Skeletal muscle satellite cell (primary cell): ENCODE results near the gene VPS25.

Experiments used
- H3K27me3 ChIP-seq: 2 replicates; pipeline ENCODE4 v1.7.0; 2013; ENCODE audit warnings: low read length; ENCODE audit not compliant: control insufficient read depth, insufficient read depth
- H3K36me3 ChIP-seq: 2 replicates; pipeline ENCODE4 v1.7.0; 2013; ENCODE audit warnings: mild to moderate bottlenecking, control low read depth, low read length; ENCODE audit not compliant: insufficient read depth
- H3K4me1 ChIP-seq: 2 replicates; pipeline ENCODE4 v1.7.0; 2013; ENCODE audit warnings: low read length; ENCODE audit not compliant: control insufficient read depth, insufficient read depth
- H3K4me2 ChIP-seq: 2 replicates; pipeline ENCODE4 v1.7.0; 2013; ENCODE audit warnings: mild to moderate bottlenecking, low read length
- H3K4me3 ChIP-seq: 2 replicates; pipeline ENCODE4 v1.7.0; 2013; ENCODE audit warnings: low read length
- H3K9ac ChIP-seq: 2 replicates; pipeline ENCODE4 v1.7.0; 2013; ENCODE audit warnings: mild to moderate bottlenecking, low read depth, low read length, moderate library complexity
- H3K9me3 ChIP-seq: replicated peaks from 2 replicates; pipeline ENCODE4 v1.7.0; 2013; ENCODE audit warnings: mild to moderate bottlenecking, control low read depth, low read length

VPS25 gene

GRCh38 chr17:42798383-42799380, 25.4 kb downstream of the VPS25 start, which contains the start of the genes CNTD1 and COA3:
Gene CNTD1 (plus strand): TSS chr17:42798861. CDS start chr17:42799068, 207 bp downstream.
Gene COA3 (minus strand): TSS chr17:42798704. CDS start chr17:42798681, 23 bp downstream.
- Histone ChIP-seq H3K4me3 (peak within 1 kb of the TSS; percentile 93), H3K4me1 (peaks cover 16% of the 10 kb centered on the region), H3K27me3 (no peaks in the 10 kb centered on the region), H3K4me2 (peak within 1 kb of the TSS; percentile 82), H3K36me3 (peaks cover 6% of the 10 kb centered on the region), H3K9ac (peak within 1 kb of the TSS; percentile 89), H3K9me3 (no peaks in the 10 kb centered on the region)

- H3K27me3 ChIP-seq: no peaks in the 10 kb centered on the region
- H3K36me3 ChIP-seq: no peaks in the 10 kb centered on the region
- no peak overlapping the region for H3K4me3 ChIP-seq
- H3K4me1 ChIP-seq: peaks cover 9% of the 10 kb centered on the region
- H3K9me3 ChIP-seq: no peaks in the 10 kb centered on the region
- peak overlapping the region; percentile 5 for H3K4me2 ChIP-seq
- H3K9ac ChIP-seq: no peak overlapping the region
Measured at GRCh38 chr17:42803074-42803883, 30.0 kb downstream of the VPS25 start.

- Histone ChIP-seq H3K4me3 (no peak overlapping the region), H3K36me3 (no peaks in the 10 kb centered on the region), H3K9me3 (no peaks in the 10 kb centered on the region), H3K9ac (no peak overlapping the region), H3K4me2 (no peak overlapping the region), H3K4me1 (peaks cover 13% of the 10 kb centered on the region), H3K27me3 (no peaks in the 10 kb centered on the region)
Measured at GRCh38 chr17:42804918-42805367, 31.7 kb downstream of the VPS25 start.

- no peaks in the 10 kb centered on the region for H3K9me3 ChIP-seq
- H3K4me3 ChIP-seq: no peak overlapping the region
- H3K27me3 ChIP-seq: no peaks in the 10 kb centered on the region
- peaks cover 13% of the 10 kb centered on the region for H3K4me1 ChIP-seq
- no peak overlapping the region for H3K4me2 ChIP-seq
- no peak overlapping the region for H3K9ac ChIP-seq
- peaks cover 12% of the 10 kb centered on the region for H3K36me3 ChIP-seq
Measured at GRCh38 chr17:42806249-42806648, 33.0 kb downstream of the VPS25 start.

GRCh38 chr17:42809250-42809649, 36.0 kb downstream of the VPS25 start:
- no peaks in the 10 kb centered on the region for H3K27me3 ChIP-seq
- no peak overlapping the region for H3K4me2 ChIP-seq
- H3K36me3 ChIP-seq: peaks cover 28% of the 10 kb centered on the region
- H3K4me3 ChIP-seq: no peak overlapping the region
- peaks cover 10% of the 10 kb centered on the region for H3K4me1 ChIP-seq
- no peak overlapping the region for H3K9ac ChIP-seq
- H3K9me3 ChIP-seq: no peaks in the 10 kb centered on the region

GRCh38 chr17:42814633-42815399, 41.6 kb downstream of the VPS25 start:
- Histone ChIP-seq H3K27me3 (no peaks in the 10 kb centered on the region), H3K4me3 (no peak overlapping the region), H3K36me3 (peaks cover 73% of the 10 kb centered on the region)

GRCh38 chr17:42817866-42818265, 44.6 kb downstream of the VPS25 start:
- H3K27me3 ChIP-seq: no peaks in the 10 kb centered on the region
- no peaks in the 10 kb centered on the region for H3K9me3 ChIP-seq
- peaks cover 64% of the 10 kb centered on the region for H3K36me3 ChIP-seq
- no peak overlapping the region for H3K9ac ChIP-seq
- H3K4me2 ChIP-seq: no peak overlapping the region
- H3K4me3 ChIP-seq: no peak overlapping the region
- peaks cover 23% of the 10 kb centered on the region for H3K4me1 ChIP-seq

More at GRCh38 chr17:42814633-42815399, 41.6 kb downstream of the VPS25 start:
- Histone ChIP-seq H3K4me1 (peaks cover 22% of the 10 kb centered on the region), H3K9ac (no peak overlapping the region), H3K4me2 (peak overlapping the region; percentile 43), H3K9me3 (no peaks in the 10 kb centered on the region)

GRCh38 chr17:42818379-42818778, 45.1 kb downstream of the VPS25 start:
- Histone ChIP-seq H3K4me1 (peaks cover 27% of the 10 kb centered on the region), H3K4me3 (no peak overlapping the region), H3K9ac (no peak overlapping the region), H3K4me2 (no peak overlapping the region), H3K27me3 (no peaks in the 10 kb centered on the region), H3K36me3 (peaks cover 64% of the 10 kb centered on the region), H3K9me3 (no peaks in the 10 kb centered on the region)

GRCh38 chr17:42819939-42820535, 46.8 kb downstream of the VPS25 start:
- no peaks in the 10 kb centered on the region for H3K27me3 ChIP-seq
- H3K9me3 ChIP-seq: no peaks in the 10 kb centered on the region
- H3K36me3 ChIP-seq: peaks cover 49% of the 10 kb centered on the region
- peaks cover 22% of the 10 kb centered on the region for H3K4me1 ChIP-seq
- no peak overlapping the region for H3K9ac ChIP-seq
- no peak overlapping the region for H3K4me2 ChIP-seq
- H3K4me3 ChIP-seq: no peak overlapping the region

- H3K4me1 ChIP-seq: peaks cover 12% of the 10 kb centered on the region
- no peaks in the 10 kb centered on the region for H3K27me3 ChIP-seq
- no peaks in the 10 kb centered on the region for H3K9me3 ChIP-seq
- no peak overlapping the region for H3K9ac ChIP-seq
- no peak overlapping the region for H3K4me3 ChIP-seq
- H3K4me2 ChIP-seq: no peak overlapping the region
- H3K36me3 ChIP-seq: peaks cover 38% of the 10 kb centered on the region
Measured at GRCh38 chr17:42821176-42821575, 47.9 kb downstream of the VPS25 start.
